NCI-H2107 (cell line): ENCODE results near the gene DYNC2H1.
"Not testable (repeated sequence)": the region's sequence is repeated elsewhere in the genome, so short reads cannot be mapped to it uniquely, and the experiment has no call there.

Source experiments
- DNase-seq: peaks from one replicate; lab custom pipeline; 2025; lab: John Stamatoyannopoulos, UW

Gene DYNC2H1

GRCh38 chr11:103114836-103115235, 5.6 kb downstream of the DYNC2H1 start:
- DNase-seq: no peak

DNA sequence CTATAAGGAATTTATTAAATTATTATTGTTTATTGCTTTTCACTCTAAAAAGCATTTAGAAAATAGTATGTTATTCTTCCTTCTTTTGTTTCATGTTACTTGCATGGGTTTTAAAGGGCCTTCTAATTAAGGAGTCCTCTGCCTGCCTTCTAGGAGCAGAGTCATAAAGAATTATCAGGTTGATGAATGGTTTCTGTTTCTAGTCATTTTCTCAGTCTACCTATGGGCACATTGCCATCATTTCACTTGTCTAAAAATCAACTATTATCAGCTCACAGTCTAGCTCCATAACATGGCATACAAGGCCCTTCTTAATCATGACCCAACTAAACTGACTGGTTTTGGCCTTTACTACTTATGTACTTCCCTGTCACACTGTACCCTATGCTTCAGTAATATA, 16.2 kb downstream of the DYNC2H1 start:
- no peak for DNase-seq

- not testable (repeated sequence) for DNase-seq
Measured at GRCh38 chr11:103141986-103142385, 32.8 kb downstream of the DYNC2H1 start.

GRCh38 chr11:103147627-103148026, 38.4 kb downstream of the DYNC2H1 start:
- no peak for DNase-seq

GRCh38 chr11:103157542-103157941, 48.3 kb downstream of the DYNC2H1 start:
- DNase-seq: no peak

DNA sequence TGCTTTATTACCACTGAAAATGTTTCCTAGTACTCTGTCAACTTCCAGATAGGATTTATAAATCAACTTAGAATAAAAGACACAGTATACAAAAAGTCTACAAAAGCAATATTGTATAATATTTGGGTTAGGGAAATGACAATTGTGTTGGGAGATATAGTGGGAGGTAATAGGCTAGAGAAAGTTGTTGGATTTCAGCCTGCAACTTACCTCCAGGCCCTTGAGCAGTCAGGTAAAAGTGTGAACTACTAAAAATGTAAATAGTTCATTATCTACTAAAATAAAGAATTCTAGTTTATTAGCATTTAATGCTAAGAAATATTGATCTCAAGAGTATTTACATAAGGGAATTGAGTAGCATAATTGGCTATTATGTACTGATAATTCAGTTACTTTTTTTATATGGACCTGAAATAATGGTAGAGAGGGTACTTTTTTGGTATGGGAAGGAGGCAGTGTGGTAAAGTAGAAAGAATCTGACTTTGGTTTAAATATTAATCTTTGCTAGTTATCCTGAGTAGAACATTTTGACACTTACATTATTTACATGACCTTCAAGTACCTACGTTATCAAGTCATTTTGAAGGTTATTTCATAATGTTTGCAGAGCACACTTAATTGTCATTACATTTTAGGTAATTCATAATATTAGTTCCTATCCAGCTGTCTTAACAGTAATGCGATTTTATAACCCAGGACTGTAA, 55.0 kb downstream of the DYNC2H1 start:
- DNase-seq: no peak

DNA sequence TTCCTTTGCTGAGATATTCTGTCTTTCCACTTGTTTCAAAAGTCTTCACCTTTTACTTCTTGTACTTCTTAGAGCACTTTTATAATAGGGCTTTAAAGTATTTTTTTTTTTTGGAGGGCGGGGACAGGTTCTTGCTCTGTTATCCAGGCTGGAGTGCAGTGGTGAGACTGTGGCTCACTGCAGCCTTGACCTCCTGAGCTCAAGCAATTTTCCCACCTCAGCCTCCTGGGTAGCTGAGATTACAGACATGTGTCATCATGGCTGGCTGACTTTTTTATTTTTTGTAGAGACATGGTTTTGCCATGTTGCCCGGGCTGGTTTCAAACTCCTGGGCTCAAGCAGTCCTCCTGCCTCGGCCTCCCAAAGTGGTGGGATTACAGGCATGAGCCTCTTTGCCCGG, 57.9 kb downstream of the DYNC2H1 start:
- no peak for DNase-seq

- no peak for DNase-seq
Measured at GRCh38 chr11:103170865-103171264, 61.6 kb downstream of the DYNC2H1 start.

- DNase-seq: no peak
Measured at GRCh38 chr11:103175461-103176129, 66.4 kb downstream of the DYNC2H1 start.

DNA sequence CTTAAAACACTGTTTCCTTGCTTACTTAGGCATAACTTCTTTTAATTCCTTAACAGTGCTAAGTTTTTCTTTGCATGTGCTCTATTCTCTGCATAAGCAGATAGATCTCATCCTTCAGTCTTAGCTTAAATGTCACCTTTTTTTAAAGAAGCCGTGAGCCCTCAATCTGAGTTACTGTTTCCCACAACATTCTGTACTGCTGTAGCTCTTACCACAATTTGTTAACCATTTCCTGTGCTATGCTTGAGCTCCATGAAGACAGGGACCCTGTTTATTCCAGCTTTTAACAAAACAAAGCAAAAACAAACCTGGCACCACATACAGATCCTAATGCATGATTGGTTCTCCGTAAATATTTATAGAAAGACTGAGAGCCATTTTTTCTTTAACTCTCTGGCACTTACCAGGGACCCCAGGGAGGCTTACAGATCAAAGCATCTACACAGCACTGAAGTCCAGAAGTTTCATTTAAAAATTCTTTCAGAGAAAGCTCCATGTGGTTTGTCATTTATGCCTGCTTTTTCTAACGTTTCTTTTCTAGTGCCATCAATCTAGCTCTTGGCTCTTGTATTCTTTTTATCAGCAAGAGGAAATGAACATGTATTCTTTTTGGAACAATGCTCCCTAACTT, 74.9 kb downstream of the DYNC2H1 start:
- DNase-seq: no peak

DNA sequence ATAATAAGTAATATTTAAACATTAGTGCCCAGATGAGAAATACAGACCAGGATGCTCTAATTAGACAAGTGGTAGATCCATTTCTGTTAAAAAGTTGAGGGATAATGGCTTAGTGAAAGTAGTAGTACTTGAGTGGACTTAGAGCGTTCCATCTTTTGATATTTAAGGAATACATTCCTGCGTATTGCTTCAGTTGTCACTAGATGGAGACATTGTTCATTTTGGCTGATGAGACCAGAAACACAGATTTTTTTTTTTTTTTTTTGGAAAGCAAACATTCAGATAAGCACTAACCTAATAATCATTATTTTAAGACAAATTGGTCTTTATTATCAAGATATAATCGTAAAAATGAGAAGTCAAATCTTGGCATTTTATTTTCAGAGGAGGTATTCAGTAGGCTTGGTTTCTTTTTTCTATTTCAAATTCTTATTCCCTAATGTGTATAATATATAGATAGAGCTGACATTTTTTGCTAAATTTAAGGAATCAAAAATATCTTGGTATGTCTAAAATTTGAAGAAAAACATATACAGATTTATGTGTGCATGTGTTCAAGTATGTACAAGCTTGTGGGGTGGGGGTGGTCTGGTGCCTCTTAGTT, 92.9 kb downstream of the DYNC2H1 start:
- no peak for DNase-seq

GRCh38 chr11:103210543-103210942, 101.3 kb downstream of the DYNC2H1 start:
- DNase-seq: no peak

- no peak for DNase-seq
Measured at GRCh38 chr11:103215812-103216211, 106.6 kb downstream of the DYNC2H1 start.

DNA sequence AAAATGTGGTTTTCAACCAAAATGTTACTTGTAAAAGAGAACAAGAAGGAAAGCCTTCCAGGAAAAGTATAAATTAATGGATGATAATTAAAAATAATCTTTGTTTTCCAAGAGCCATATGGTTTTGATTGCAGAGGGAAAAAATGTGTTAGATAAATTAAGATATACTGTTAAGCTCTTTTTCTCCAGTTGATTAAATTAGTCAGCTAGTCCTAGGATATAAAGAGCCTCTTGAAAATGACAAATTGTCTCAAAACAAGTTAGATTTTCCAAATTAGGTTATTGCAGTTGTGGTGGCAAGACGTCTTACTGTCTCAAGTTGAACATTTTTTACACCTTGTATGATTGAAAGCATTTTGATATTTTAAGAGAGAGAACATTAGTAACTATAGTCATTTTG, 110.9 kb downstream of the DYNC2H1 start:
- DNase-seq: no peak

GRCh38 chr11:103222806-103223205, 113.6 kb downstream of the DYNC2H1 start:
- no peak for DNase-seq

DNA sequence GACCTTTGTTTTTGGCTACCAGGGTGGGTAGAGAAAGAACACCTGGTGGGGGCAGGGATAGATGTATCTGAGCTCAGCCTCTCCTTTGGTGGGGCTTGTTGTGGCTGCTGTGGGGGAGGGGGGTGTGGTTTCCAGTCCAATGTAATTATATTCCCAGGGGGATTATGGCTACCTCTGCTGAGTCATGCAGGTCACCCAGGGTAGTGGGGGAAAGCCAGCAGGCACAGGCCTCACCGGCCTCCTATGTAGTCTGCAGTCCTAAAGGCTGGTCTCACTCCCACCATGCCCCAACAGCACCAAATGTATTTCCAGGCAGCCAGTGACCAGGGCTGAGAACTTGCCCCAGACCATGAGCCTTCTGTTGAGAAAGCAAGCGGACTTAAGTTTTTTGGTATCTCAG, 119.6 kb downstream of the DYNC2H1 start:
- no peak for DNase-seq

DNA sequence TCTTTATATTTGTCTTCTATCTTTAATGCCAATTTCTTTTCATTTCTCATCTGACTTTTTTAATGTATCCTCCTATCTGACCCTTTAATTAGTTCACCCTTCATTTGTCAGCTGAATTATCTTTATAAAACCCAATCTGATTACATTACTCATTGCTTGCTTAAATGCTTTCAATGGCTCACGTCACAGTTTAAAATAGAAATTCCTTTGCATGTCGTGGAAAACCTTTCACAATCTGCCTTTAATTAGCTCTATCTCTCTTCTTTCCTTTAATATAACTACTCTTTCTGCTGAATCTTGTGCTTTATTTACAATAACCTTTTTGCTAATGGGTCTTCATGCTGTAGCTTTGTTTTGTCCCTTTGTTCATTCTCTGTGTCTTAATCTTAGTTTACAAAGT, 125.7 kb downstream of the DYNC2H1 start:
- DNase-seq: no peak

GRCh38 chr11:103241574-103241973, 132.3 kb downstream of the DYNC2H1 start:
- no peak for DNase-seq

GRCh38 chr11:103254123-103254522, 144.9 kb downstream of the DYNC2H1 start:
- no peak for DNase-seq

DNA sequence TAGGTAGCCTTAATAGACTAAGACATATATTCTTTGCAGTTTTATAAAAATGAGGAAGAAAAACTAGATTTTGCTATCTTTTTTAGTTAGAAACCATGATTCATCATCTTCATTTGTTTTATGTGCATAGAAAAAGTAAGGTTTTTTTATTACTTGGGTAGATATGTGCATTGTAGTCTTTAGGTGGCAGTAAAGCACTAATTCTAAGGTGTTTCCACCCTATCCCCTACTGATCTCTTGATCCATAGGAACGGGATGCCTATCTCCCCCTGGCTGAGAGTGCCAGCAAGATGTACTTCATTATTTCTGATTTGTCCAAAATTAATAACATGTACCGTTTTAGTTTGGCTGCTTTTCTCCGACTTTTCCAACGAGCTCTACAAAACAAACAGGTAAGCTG, 148.1 kb downstream of the DYNC2H1 start:
- DNase-seq: no peak

DNA sequence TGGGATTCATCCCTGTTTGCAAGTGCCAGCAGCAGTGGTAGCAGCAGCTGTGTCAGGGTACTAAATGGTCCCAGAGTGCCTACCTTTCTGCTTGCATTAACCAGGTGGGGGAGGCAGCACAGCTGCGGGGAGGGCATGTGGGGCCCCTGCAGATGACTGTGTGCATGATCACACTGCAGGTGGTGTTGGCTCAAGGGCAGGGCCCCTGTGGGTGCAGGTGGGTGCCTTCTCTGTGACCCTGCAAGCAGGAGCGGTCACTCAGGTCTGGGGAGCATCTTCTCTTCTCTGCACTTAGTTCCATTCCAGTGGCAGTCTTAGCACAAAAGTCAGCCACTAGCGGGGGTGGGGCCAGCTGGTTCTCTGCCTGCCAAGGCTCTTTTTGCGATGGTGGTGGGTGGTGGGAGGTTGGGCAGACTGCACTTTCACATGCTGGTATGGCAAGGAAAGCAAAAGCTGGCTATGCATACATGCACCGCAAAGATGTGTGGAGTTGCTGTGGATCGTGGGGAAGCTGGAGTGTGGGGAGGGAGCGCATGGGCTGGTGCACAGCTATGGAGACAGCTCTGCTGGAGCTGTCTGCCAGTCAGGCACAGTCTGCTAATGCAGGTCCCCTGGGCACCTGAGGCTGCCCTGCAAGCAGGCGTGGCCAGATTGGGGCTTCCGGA, 157.1 kb downstream of the DYNC2H1 start:
- no peak for DNase-seq

DNA sequence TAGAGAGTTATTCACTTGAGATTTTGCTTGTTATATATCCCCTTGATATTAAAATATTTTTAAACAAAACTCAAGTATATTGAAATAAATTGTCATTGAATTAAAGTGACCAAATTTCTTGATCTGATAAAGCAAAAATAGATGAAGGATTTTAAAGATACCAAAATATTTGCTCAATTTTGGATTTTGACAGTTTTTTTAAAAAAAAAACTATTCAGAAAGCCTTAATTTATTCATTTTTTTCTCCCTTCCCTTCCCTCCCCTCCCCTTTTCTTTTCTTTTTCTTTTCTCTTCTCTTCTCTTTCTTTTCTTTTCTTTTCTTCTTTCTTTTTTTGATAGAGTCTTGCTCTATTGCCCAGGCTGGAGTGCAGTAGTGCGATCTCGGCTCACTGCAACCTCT, 163.7 kb downstream of the DYNC2H1 start:
- no peak for DNase-seq
